Stomach smooth muscle (tissue), 2 donors: ENCODE results near the gene RALY.
"Not testable (repeated sequence)": the region's sequence is repeated elsewhere in the genome, so short reads cannot be mapped to it uniquely, and the experiment has no call there.

Experiments used
- H3K27ac ChIP-seq: one replicate; pipeline ENCODE4 v1.7.0; 2013; ENCODE audit warnings: mild to moderate bottlenecking, low read length, inconsistent platforms
- H3K27me3 ChIP-seq, 2 donors: one replicate each; pipeline ENCODE4 v1.7.0; 2013; ENCODE audit warnings: low read length in 2 of 2; ENCODE audit not compliant: insufficient read depth in 2 of 2, control insufficient read depth in 1 of 2
- H3K36me3 ChIP-seq, 2 donors: one replicate each; pipeline ENCODE4 v1.7.0; 2013; ENCODE audit warnings: low read length in 2 of 2; ENCODE audit not compliant: control insufficient read depth in 2 of 2, insufficient read depth in 2 of 2
- H3K4me1 ChIP-seq: one replicate; pipeline ENCODE4 v1.7.0; 2013; ENCODE audit warnings: low read length; ENCODE audit not compliant: control insufficient read depth, insufficient read depth
- H3K4me3 ChIP-seq, 2 donors: one replicate each; pipeline ENCODE4 v1.7.0; 2013; ENCODE audit warnings: low read length in 2 of 2
- H3K9ac ChIP-seq, 2 donors: one replicate each; pipeline ENCODE4 v1.7.0; 2013; ENCODE audit warnings: low read length in 2 of 2, mild to moderate bottlenecking in 1 of 2
- H3K9me3 ChIP-seq, 2 donors: one replicate each; pipeline ENCODE4 v1.7.0; 2013; ENCODE audit warnings: low read length in 2 of 2; ENCODE audit not compliant: control insufficient read depth in 2 of 2
- donor health status: healthy.
- donor health status: Pancreatic carcinoma.

RALY gene

GRCh38 chr20:34015401-34016335, 22.0 kb downstream of the RALY start:
- no peaks in the 10 kb centered on the region for H3K36me3 ChIP-seq
- H3K4me1 ChIP-seq: peaks cover 5% of the 10 kb centered on the region
- no peaks in the 10 kb centered on the region for H3K27me3 ChIP-seq
- no peaks in the 10 kb centered on the region for H3K9me3 ChIP-seq
- H3K4me3 ChIP-seq: no peak overlapping the region
- H3K27ac ChIP-seq: no peak overlapping the region
- H3K9ac ChIP-seq: no peak overlapping the region

- Histone ChIP-seq H3K9me3 (no peaks in the 10 kb centered on the region), H3K4me3 (no peak overlapping the region), H3K27ac (no peak overlapping the region), H3K36me3 (no peaks in the 10 kb centered on the region), H3K27me3 (no peaks in the 10 kb centered on the region), H3K4me1 (peaks cover 5% of the 10 kb centered on the region), H3K9ac (no peak overlapping the region)
Observed at GRCh38 chr20:34016736-34017135, 23.0 kb downstream of the RALY start.

- Histone ChIP-seq H3K4me1 (peaks cover 7% of the 10 kb centered on the region), H3K27me3 (no peaks in the 10 kb centered on the region), H3K4me3 (no peak overlapping the region), H3K27ac (no peak overlapping the region), H3K36me3 (no peaks in the 10 kb centered on the region), H3K9me3 (no peaks in the 10 kb centered on the region), H3K9ac (no peak overlapping the region)
Observed at GRCh38 chr20:34017610-34018009, 23.9 kb downstream of the RALY start.

- H3K36me3 ChIP-seq: no peaks in the 10 kb centered on the region
- H3K9me3 ChIP-seq: no peaks in the 10 kb centered on the region
- no peak overlapping the region for H3K27ac ChIP-seq
- H3K4me3 ChIP-seq: no peak overlapping the region
- no peaks in the 10 kb centered on the region for H3K27me3 ChIP-seq
- H3K4me1 ChIP-seq: peaks cover 8% of the 10 kb centered on the region
- H3K9ac ChIP-seq: no peak overlapping the region
Observed at GRCh38 chr20:34018166-34018565, 24.5 kb downstream of the RALY start.

GRCh38 chr20:34022151-34022838, 28.6 kb downstream of the RALY start:
- no peaks in the 10 kb centered on the region for H3K9me3 ChIP-seq
- H3K4me3 ChIP-seq: no peak overlapping the region
- no peaks in the 10 kb centered on the region for H3K27me3 ChIP-seq
- H3K4me1 ChIP-seq: peaks cover 26% of the 10 kb centered on the region
- H3K9ac ChIP-seq: no peak overlapping the region
- H3K36me3 ChIP-seq: no peaks in the 10 kb centered on the region
- H3K27ac ChIP-seq: no peak overlapping the region

GRCh38 chr20:34022839-34023234, 29.1 kb downstream of the RALY start:
- H3K27me3 ChIP-seq: no peaks in the 10 kb centered on the region

GRCh38 chr20:34023937-34024722, 30.4 kb downstream of the RALY start:
- Histone ChIP-seq H3K27me3 (no peaks in the 10 kb centered on the region), H3K9me3 (no peaks in the 10 kb centered on the region), H3K4me1 (peaks cover 28% of the 10 kb centered on the region), H3K4me3 (no peak overlapping the region), H3K27ac (no peak overlapping the region), H3K36me3 (no peaks in the 10 kb centered on the region), H3K9ac (no peak overlapping the region)

More at GRCh38 chr20:34022839-34023234, 29.1 kb downstream of the RALY start:
- Histone ChIP-seq H3K27ac (no peak overlapping the region), H3K9me3 (no peaks in the 10 kb centered on the region), H3K9ac (no peak overlapping the region), H3K36me3 (no peaks in the 10 kb centered on the region), H3K4me1 (peaks cover 28% of the 10 kb centered on the region), H3K4me3 (no peak overlapping the region)

GRCh38 chr20:34024723-34025351, 31.1 kb downstream of the RALY start:
- Histone ChIP-seq H3K9me3 (no peaks in the 10 kb centered on the region), H3K36me3 (no peaks in the 10 kb centered on the region), H3K27ac (no peak overlapping the region), H3K4me3 (no peak overlapping the region), H3K27me3 (no peaks in the 10 kb centered on the region), H3K9ac (no peak overlapping the region), H3K4me1 (peaks cover 28% of the 10 kb centered on the region)

- not testable (repeated sequence) for H3K27me3 ChIP-seq, H3K9me3 ChIP-seq, H3K36me3 ChIP-seq, H3K4me3 ChIP-seq, H3K9ac ChIP-seq, H3K27ac ChIP-seq
- peaks cover 26% of the 10 kb centered on the region for H3K4me1 ChIP-seq
Observed at GRCh38 chr20:34028013-34028412, 34.3 kb downstream of the RALY start.

- no peak overlapping the region for H3K4me3 ChIP-seq
Observed at GRCh38 chr20:34029415-34029814, 35.7 kb downstream of the RALY start.

More at GRCh38 chr20:34029415-34029814, 35.7 kb downstream of the RALY start:
- Histone ChIP-seq H3K27me3 (no peaks in the 10 kb centered on the region), H3K36me3 (peaks cover 7 to 11% of the 10 kb centered on the region in 2 donors), H3K9me3 (no peaks in the 10 kb centered on the region), H3K9ac (no peak overlapping the region), H3K27ac (no peak overlapping the region), H3K4me1 (peaks cover 18% of the 10 kb centered on the region)
